HG03039 (cell line): ENCODE results near the gene HKDC1.

Experiments used
- ATAC-seq: cut with Tn5 transposase; IDR thresholded peaks from one replicate; pipeline ENCODE4 v1.9.1; 2021; ENCODE audit warnings: mild to moderate bottlenecking, moderate library complexity; ENCODE audit not compliant: unreplicated experiment

Gene HKDC1

GRCh38 chr10:69216577-69217118, 3.5 kb upstream of the HKDC1 start:
- no peak for ATAC-seq

DNA sequence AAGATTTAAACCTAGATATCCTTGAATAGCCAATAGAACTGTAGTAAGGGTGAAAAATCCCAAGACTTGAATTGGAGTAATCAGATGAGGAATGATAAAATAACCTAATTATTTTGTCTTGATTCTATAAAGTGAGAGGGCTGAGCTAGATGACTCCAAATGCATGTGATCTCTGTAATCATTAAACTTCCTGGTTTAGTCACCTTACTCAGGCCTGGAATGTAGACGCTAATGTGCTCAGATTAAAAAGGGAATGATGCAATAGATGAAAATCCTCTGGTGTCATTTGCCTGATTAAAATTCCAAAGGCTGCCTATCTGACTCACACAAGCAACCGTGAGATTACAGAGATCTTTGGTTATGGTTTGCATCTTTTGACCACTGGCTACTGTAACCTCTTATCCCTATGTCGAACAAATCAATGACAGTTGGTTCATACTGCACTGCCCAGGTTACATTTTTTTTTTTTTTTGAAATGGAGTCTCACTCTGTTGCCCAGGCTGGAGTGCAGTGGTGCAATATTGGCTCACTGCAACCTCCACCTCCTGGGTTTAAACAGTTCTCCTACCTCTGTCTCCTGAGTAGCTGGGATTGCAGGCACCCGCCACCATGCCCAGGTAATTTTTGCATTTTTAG, 2.9 kb upstream of the HKDC1 start:
- ATAC-seq = no peak

- ATAC-seq = no peak
Observed at GRCh38 chr10:69218831-69219230, 1.3 kb upstream of the HKDC1 start.

DNA sequence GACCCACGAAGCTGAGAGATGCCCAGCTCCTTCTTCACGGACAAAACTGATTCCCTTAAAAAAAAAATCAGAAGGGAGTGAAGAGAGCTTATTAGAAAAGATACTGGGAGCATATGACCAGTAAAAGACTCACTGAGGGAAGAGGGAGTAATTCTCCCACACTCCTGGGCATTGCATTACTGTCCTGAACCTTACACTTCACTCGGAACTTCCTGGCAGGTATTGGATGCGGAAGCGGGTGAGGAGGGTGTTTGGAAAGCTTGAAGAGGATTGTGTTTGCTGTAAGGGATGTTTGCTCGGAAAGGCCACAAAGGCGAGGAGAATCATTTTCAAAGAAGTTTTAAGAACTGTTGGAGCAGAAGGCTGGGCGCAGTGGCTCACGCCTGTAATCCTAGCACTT, 375 bp downstream of the HKDC1 start:
- ATAC-seq = no peak

GRCh38 chr10:69222157-69223027, 2.3 kb downstream of the HKDC1 start:
- ATAC-seq = peak; percentile 89

DNA sequence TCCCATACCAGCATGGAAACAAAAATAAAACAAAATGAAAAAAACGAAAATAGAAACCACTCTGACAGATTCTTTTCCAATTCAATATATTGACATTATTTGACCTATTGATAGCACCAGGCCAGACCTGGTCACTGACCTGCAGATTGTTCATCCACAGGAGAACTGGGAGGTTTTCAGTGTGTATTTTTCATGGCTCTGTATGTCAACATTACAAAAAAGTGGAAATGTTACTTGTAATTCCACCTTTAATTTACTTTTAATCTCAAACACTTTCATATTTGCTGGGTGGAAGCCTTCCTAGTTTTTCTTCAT, 2.9 kb downstream of the HKDC1 start:
- ATAC-seq = no peak

- ATAC-seq = no peak
Observed at GRCh38 chr10:69224862-69225657, 4.9 kb downstream of the HKDC1 start.

DNA sequence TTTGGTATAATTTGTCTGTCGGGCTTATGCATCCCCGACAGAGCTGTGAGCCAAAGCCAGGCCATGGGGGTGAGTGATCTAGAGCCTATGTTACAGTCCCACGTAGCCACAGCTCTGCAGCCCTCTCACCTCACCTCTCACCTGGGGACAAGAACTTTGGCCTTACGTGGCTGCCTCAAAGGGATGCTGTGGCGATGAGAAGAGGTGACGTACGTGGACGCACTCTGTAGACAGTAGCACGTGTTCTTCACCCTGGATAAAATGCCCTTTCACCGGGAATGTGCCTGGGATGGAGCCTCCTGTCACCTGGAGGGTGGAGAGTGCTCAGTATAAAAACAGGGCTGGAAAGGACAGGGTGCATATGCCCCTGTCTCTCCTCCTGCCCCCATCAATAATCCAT, 5.5 kb downstream of the HKDC1 start:
- ATAC-seq = no peak

- ATAC-seq = no peak
Observed at GRCh38 chr10:69226919-69227450, 6.9 kb downstream of the HKDC1 start.

DNA sequence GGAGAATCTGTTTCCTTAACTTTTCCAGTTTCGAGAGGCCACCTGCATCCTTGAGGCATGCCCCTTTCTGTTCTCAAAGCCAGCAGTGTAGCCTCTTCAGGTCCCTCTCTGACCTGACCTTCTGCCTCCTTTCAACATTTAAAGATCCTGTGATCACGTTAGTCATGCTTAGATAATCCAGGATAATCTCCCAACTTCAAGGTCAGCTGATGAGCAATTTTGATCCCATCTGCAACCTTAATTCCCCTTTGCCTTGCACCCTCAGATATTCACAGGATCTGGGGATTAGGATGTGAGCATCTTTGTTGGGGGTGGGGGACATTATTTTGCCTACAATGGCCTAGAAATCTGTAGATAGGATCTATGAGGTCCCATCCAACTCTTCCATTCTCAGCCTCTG, 8.0 kb downstream of the HKDC1 start:
- ATAC-seq = no peak

DNA sequence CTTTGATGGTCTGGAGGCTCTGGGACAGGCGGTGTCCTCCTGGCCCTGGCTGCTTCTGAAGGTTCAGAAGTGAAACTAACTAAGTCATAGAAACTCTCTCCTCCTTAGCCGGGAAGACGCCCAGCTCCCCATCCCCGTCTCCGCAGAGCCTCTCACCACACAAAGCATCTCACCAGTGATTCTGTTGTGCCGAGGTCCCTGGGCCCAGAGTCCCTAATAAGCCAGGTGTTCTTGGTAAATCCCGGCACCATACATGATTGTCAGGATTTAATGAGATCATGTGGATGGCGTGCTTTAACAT, 9.4 kb downstream of the HKDC1 start:
- no peak for ATAC-seq

DNA sequence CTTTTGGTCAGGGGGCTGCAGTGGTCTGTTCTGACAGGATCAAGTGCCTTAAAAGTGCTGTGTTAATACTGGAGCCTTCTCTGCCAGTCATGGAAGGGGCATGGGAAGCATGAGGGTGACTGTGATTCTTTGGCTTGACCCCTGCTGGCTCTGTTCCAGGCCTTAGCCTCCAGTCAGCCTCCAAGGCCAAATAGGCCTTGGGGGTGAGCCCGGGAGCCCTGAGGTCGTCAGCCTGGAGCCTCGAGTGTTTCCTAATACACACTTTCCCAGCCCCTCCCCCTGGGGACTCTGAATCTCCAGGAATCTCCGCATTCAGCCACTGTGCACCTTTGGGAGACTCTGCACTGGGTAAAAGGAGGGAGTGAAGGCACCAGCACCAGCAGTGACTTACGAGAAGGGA, 10.0 kb downstream of the HKDC1 start:
- ATAC-seq = no peak

DNA sequence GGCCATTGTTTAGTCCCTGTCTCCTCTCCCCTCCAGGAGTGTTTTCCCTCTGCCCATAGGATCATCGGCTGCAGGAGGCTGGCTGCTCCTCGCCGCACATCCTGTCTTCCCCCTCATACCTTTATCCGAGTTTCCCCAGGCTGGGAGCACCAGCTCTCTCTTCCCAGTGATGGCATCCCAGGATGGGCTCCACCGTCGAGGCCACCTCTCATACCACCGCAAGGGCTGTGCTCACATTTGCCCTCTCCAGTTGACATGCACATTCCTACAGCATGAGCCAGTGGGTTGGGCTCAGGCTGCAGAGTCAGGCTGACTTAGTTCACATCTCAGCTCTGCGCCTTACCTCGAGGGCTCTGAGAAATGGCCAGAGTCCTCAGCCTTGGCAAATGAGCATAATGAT, 12.1 kb downstream of the HKDC1 start:
- no peak for ATAC-seq

GRCh38 chr10:69232736-69233480, 12.8 kb downstream of the HKDC1 start:
- ATAC-seq = no peak

- no peak for ATAC-seq
Observed at GRCh38 chr10:69234447-69234846, 14.3 kb downstream of the HKDC1 start.

DNA sequence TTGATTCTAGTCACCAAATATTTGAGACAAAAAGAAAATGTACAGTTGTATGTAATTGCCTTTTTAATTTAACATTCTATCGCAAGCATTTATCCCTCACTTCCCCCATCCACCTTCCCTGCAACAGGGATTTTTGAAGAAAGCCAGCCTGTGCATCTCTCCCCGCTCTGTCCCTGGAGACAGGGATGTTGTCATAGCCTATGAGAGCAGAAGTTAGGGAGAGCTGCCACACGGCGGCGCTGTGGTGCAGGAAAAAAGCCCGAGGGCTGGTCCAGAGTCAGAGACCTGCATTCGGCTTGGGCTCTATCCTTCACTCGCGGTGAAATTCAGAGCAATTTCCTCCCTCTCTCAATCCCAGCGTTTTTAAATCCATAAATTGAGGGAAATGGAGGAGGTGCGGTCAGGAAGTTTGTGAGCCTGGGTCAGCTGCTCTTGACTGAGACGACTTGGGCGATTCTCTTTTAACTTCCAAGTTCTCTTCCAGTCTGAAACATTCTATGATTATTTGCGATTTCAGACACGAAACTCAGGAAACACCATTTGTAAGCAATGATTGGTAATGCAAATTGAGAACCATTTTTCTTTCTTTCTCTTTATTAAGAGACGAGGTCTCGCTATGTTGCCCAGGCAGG, 17.5 kb downstream of the HKDC1 start:
- peak; percentile 65 for ATAC-seq

DNA sequence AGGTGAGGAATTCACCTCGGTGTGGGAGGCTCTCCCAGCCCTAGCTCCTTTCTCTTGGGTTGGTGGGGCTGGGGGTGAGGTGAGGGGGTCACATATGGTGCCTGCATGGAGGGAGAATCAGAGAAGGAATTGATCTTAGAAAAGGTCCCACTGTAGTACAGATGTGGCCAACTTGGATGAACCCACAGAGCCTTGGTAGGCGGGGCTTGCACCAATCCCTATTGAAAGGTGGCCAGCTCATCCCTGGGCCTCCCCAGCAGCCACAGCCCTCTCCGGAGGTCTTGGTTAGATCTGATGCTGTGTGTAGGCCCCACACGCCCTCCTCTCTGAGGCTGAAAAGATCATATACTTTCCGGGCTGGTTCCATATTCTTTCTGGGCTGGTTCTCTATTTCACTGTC, 19.0 kb downstream of the HKDC1 start:
- no peak for ATAC-seq

DNA sequence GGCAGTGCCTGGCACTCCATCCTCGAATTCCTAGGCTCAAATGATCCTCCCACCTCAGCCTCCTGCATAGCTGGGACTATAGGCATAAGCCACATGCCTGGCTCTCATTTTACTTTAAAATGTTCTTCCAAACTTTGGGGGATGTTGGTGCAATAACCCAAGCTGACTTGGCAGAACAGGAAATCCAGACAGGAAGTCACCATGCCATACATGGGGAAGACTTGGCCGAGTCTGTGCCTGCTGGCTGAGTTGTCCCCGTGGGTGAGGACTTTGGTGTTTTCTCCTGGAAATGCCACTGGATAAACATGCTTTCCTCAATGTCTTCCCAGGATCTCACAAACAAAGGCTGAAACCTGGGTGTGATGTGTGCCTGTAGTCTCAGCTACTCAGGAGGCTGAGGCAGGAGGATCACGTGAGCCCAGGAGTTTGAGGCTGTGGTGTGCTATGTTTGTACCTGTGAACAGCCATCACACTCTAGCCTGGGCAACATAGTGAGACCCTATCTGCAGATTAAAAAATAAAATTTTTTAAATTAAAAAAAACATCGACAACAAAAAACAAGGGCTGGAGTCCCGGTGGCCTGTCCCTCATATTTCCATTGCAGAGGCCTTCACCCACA, 19.8 kb downstream of the HKDC1 start:
- no peak for ATAC-seq

DNA sequence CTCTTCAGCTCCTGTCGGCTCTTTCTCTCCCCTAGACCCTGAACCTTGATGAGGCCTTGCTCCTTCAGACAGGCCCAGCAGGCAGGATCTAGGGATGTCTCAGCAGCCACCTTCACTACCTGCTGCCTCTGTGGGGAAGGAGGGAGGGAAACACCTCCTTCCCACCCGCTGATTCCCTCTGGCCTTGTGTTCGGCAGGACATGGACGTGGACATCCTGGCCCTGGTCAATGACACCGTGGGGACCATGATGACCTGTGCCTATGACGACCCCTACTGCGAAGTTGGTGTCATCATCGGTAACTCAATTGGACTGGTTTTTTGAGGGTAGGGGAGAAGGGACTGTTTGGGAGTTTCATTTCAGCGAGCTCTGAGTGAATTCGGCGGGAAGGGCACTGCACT, 20.3 kb downstream of the HKDC1 start:
- no peak for ATAC-seq

- no peak for ATAC-seq
Observed at GRCh38 chr10:69241575-69241974, 21.4 kb downstream of the HKDC1 start.
